ENCODE data around the gene GPR173. TPM values are rescaled to one million over a fixed set of nuclear protein-coding genes. Genes with fewer than 3 reads are reported as not detected.

The GPR173 gene
- total RNA-seq, 2 donors from 2014 or later = 0.11 to 0.14 TPM

DNA sequence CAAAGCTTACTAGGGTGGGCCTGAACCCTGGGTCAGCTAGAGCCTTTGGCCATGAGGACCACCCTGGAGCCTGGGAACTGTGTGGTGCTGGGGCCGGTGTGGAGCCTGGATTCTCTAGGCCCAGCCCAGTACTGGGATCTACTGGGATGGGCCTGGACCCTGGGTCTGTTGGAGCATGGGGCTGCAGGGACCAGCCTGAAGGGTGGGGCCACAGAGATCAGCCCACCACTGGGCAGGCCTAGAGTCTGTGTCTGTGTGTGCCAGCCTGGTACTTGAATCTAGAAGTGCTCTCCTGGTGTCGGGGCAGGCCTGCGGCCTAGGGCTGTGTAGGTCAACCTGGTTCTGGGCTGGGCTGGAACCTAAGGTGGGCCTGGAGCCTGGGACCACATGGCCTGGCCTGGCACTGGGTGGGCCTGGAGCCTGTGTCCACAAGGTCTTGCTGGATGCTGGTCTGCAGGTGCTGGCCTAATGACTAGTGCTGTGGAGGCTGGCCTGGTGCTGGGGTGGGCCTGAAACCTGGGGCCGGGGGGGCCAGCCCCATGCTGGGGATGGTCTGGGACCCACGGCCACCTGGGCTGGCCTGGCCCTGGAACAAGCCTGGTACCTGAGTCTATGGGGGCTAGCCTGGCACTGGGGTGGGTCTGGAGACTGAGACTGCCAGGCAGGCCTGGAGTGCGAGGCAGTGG lies 66.4 kb downstream of the GPR173 start:
- H3K36me3 Mint-ChIP-seq = peaks cover 0 to 6% of the 10 kb centered on the region in 2 donors
- ATAC-seq = no peak
- no peak for DNase-seq (ENCODE audit: low spot score in 2 of 2)
- H3K27ac Mint-ChIP-seq = no peak overlapping the region
- H3K9me3 Mint-ChIP-seq = no peaks in the 10 kb centered on the region

GRCh38 chrX:53115550-53115874 lies 66.9 kb downstream of the GPR173 start:
- H3K9me3 Mint-ChIP-seq = no peaks in the 10 kb centered on the region
- ATAC-seq = no peak
- H3K36me3 Mint-ChIP-seq = peaks cover 0 to 6% of the 10 kb centered on the region in 2 donors
- peak overlapping the region in 1 of 2 donors; percentile 73 for H3K27ac Mint-ChIP-seq
- no peak for DNase-seq (ENCODE audit: low spot score in 2 of 2)

DNA sequence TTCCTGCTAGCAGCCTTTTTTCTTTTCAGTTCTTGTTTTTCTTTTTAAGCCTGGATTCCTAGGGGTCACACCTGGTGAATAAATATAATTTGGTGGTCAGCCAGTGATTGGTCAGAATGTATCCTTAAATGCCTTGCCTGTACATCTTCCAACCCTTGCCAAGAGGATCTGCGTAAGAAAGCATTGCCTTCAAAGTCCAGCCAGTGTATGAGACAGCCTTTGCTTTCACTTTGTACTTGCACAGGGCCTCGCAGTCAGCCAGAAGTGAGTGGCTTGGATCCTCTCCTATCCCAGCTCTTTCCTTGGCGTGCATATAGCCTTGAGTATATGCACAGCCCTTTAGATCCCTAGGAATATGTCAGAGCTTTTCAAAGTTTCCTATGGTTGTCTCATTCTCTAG lies 67.5 kb downstream of the GPR173 start:
- H3K9me3 Mint-ChIP-seq = no peaks in the 10 kb centered on the region

DNA sequence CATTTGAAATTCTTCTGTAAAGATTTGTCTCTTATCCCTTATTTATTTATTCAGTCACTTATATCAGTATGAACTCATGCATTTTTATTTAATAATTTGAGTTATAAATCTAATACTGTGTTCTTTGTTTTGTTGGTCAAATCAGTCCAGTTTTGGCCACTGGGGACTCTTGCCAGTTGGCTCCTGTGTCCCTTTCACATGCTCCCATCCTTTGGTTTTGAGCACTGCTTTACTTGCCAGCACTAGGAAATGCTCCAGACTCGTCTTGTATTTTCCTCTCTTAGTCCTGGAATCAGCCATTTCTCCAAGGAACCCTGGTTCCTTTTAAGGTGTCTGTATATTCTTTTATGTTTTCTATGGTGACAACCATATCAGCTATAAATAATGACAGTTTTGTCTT lies 73.4 kb downstream of the GPR173 start:
- DNase-seq (ENCODE audit: low spot score in 2 of 2) (no peak), ATAC-seq (no peak)
- Mint-ChIP-seq H3K27ac (peak overlapping the region in 1 of 2 donors; percentile 44), H3K9me3 (no peaks in the 10 kb centered on the region), H3K36me3 (no peaks in the 10 kb centered on the region)

More for the DNA sequence above, 67.5 kb downstream of the GPR173 start:
- ATAC-seq (no peak), DNase-seq (ENCODE audit: low spot score in 2 of 2) (no peak)
- H3K27ac Mint-ChIP-seq = peak overlapping the region in 1 of 2 donors; percentile 73
- H3K36me3 Mint-ChIP-seq = peaks cover 0 to 6% of the 10 kb centered on the region in 2 donors

DNA sequence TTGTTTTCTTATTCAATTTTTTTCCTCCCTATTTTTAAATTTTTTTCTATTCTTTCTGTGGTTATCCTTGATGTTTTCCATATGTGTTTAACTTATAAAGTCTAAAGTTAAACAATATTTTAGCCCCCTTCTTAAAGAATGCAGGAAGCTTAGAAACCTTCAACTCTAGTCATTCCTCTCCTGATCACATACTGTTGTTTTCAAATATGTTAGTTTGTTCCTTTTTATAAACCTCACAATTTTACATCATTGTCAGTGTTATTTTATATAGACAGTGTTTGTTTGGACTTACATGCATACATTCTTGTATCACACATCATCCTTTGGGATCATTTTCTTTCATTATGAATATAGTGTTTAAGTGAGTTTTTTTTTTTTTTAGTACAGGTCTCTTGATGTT lies 76.9 kb downstream of the GPR173 start:
- H3K27ac Mint-ChIP-seq = peak overlapping the region in 1 of 2 donors; percentile 79
- DNase-seq (ENCODE audit: low spot score in 2 of 2) (no peak), ATAC-seq (no peak)
- no peaks in the 10 kb centered on the region for H3K36me3 Mint-ChIP-seq
- H3K9me3 Mint-ChIP-seq = no peaks in the 10 kb centered on the region

- Mint-ChIP-seq H3K27ac (no peak overlapping the region), H3K9me3 (no peaks in the 10 kb centered on the region)
- no peak for ATAC-seq
Measured at GRCh38 chrX:53126377-53126776, 77.8 kb downstream of the GPR173 start.

DNA sequence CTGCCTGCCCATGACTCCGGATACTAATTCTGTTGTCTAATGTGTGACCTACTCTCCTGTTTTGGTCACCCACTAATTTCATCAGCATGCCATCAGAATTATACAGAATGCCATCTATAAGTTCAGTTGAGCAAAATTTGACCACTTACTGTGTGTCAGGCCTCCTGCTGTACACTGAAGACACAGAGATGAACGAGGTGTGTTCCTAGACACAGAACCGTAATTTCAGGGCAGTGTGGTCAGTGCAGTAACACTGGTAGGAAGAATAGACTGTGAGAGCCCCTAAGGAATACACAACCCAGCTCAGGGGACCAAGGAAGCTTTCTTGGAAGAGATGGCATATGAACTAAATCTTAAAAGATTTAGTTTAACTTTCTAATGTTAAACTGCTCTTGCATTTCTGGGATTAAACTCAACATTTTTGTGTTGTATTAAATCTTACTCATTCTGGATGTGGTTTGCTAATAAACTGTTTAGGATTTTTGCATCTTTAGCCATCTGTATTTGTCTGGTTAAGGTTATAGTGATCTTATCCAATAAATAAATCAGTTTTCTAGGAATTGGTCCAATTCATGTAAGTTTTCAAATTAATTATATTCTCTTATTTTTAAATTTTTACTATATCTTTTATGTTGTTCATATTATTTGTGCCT lies 79.6 kb downstream of the GPR173 start:
- Mint-ChIP-seq H3K36me3 (no peaks in the 10 kb centered on the region), H3K27ac (no peak overlapping the region), H3K9me3 (no peaks in the 10 kb centered on the region)
- ATAC-seq (no peak), DNase-seq (ENCODE audit: low spot score in 2 of 2) (no peak)

More at GRCh38 chrX:53126377-53126776, 77.8 kb downstream of the GPR173 start:
- H3K36me3 Mint-ChIP-seq = no peaks in the 10 kb centered on the region
- no peak for DNase-seq (ENCODE audit: low spot score in 2 of 2)

Other genes with a start within 250 kb of the GPR173 start
- not detected for gene XAGE5, start 237.5 kb upstream of the GPR173 start, total RNA-seq
- not detected for gene XAGE3, start 180.7 kb upstream of the GPR173 start, total RNA-seq
- gene FAM156B, start 151.5 kb upstream of the GPR173 start, total RNA-seq = 10 to 100 TPM; 19.2 to 23.3 TPM
- gene FAM156A, start 90.3 kb upstream of the GPR173 start, total RNA-seq = 10 to 100 TPM; 28.8 to 47.1 TPM
- 10 to 100 TPM; 49.6 to 97.4 TPM for gene TSPYL2, start 33.6 kb downstream of the GPR173 start, total RNA-seq
- gene KANTR, start 45.4 kb downstream of the GPR173 start, total RNA-seq = 10 to 100 TPM; 25.1 to 26.0 TPM
- gene KDM5C, start 176.4 kb downstream of the GPR173 start, total RNA-seq = 100 to 1,000 TPM; 101 to 110 TPM
- gene IQSEC2, start 232.8 kb downstream of the GPR173 start, total RNA-seq = under 1 TPM in 1 of 2 donors, not detected in 1; 0.58 TPM

Data from activated naive CD4-positive, alpha-beta T cell treated with anti-CD3 and anti-CD28 coated beads, Interleukin-2, amount 50 U/mL, for 72 hours (primary cell).